IMR-90 (cell line): ENCODE data around the gene LLGL2. TPM values are rescaled to one million over a fixed set of nuclear protein-coding genes. Genes with fewer than 3 reads are reported as not detected.
A peak's percentile ranks its signal among the peaks of the same experiment; 100 is the strongest.

Experiments
- ATAC-seq: fragments of 200-7000 bp; cut with Tn5 transposase; 2 replicates; pipeline ENCODE4 v1.9.1; 2020; ENCODE audit warnings: low read depth, mild to moderate bottlenecking, moderate library complexity
- BruUV-seq: library from RNA; stranded (reverse); fragments of 400-500 nt; replicated peaks from 2 replicates; lab custom pipeline; 2021; lab: Mats Ljungman, UMichigan
- CTCF ChIA-PET: fragments of 300-600 bp; formaldehyde crosslinking; extraction: SDS; loops from one replicate; lab custom pipeline; 2021; ENCODE audit warnings: antibody characterized with exemption; lab: Yijun Ruan, JAX
- POLR2A ChIA-PET: fragments of 300-600 bp; sonication (Branson Sonifier 250); formaldehyde crosslinking; loops from one replicate; lab custom pipeline; 2022; ENCODE audit warnings: antibody characterized with exemption; ENCODE audit not compliant: unreplicated experiment; lab: Charles Lee
- DNase-seq: peaks from one replicate; pipeline ENCODE4 v3.0.0; 2013
- H2AFZ ChIP-seq: replicated peaks from 2 replicates; pipeline ENCODE3; 2013; ENCODE audit warnings: low read length, mild to moderate bottlenecking; ENCODE audit not compliant: poor library complexity
- H2AK5ac ChIP-seq: 2 replicates; pipeline ENCODE4 v1.6.1; 2013; ENCODE audit warnings: low read depth, low read length, inconsistent platforms
- H2AK9ac ChIP-seq: replicated peaks from 2 replicates; pipeline ENCODE3; 2013; ENCODE audit warnings: mild to moderate bottlenecking, low read depth, low read length, moderate library complexity; ENCODE audit not compliant: poor library complexity
- H2BK120ac ChIP-seq: 2 replicates; pipeline ENCODE4 v1.6.1; 2013; ENCODE audit warnings: low read depth, low read length, inconsistent platforms
- H2BK15ac ChIP-seq: 3 replicates; pipeline ENCODE4 v1.6.1; 2013; ENCODE audit warnings: low read depth, low read length, inconsistent platforms
- H2BK20ac ChIP-seq: 2 replicates; pipeline ENCODE4 v1.6.1; 2013; ENCODE audit warnings: low read depth, mild to moderate bottlenecking, inconsistent platforms, low read length, moderate library complexity
- H2BK5ac ChIP-seq: 2 replicates; pipeline ENCODE4 v1.6.1; 2013; ENCODE audit warnings: mild to moderate bottlenecking, low read depth, low read length, inconsistent platforms; ENCODE audit not compliant: poor library complexity, severe bottlenecking
- H3K14ac ChIP-seq: replicated peaks from 2 replicates; pipeline ENCODE4 v1.6.1; 2013; ENCODE audit warnings: low read depth, low read length, inconsistent platforms
- H3K18ac ChIP-seq: 2 replicates; pipeline ENCODE4 v1.6.1; 2013; ENCODE audit warnings: low read depth, low read length, control low read depth
- H3K23ac ChIP-seq: 2 replicates; pipeline ENCODE4 v1.6.1; 2013; ENCODE audit warnings: low read depth, low read length, inconsistent platforms
- H3K27ac ChIP-seq: 2 replicates; pipeline ENCODE4 v1.5.1; 2013; ENCODE audit warnings: mild to moderate bottlenecking, control low read depth, low read length; ENCODE audit not compliant: insufficient read depth
- H3K27me3 ChIP-seq: 2 replicates; pipeline ENCODE4 v1.6.1; 2013; ENCODE audit warnings: low read length; ENCODE audit not compliant: control insufficient read depth, insufficient read depth
- H3K36me3 ChIP-seq: 2 replicates; pipeline ENCODE4 v1.6.1; 2013; ENCODE audit warnings: low read length, mixed read lengths; ENCODE audit not compliant: control insufficient read depth, insufficient read depth
- H3K4ac ChIP-seq: 2 replicates; pipeline ENCODE4 v1.6.1; 2013; ENCODE audit warnings: low read depth, low read length, inconsistent platforms
- H3K4me1 ChIP-seq: 2 replicates; pipeline ENCODE4 v1.6.1; 2013; ENCODE audit warnings: low read length, mixed read lengths; ENCODE audit not compliant: control insufficient read depth, insufficient read depth
- H3K4me2 ChIP-seq: 2 replicates; pipeline ENCODE4 v1.6.1; 2013; ENCODE audit warnings: low read depth, mild to moderate bottlenecking, control low read depth, low read length, moderate library complexity
- H3K4me3 ChIP-seq: 2 replicates; pipeline ENCODE4 v1.5.1; 2013; ENCODE audit warnings: low read depth, mild to moderate bottlenecking, control low read depth, low read length, moderate library complexity; ENCODE audit not compliant: insufficient read depth
- H3K56ac ChIP-seq: 2 replicates; pipeline ENCODE4 v1.6.1; 2013; ENCODE audit warnings: low read length, inconsistent platforms; ENCODE audit not compliant: insufficient read depth; ENCODE audit errors: extremely low read depth
- H3K79me1 ChIP-seq, 2 experiments: 2 replicates each; pipeline ENCODE4 v1.6.1; 2013; ENCODE audit warnings: low read length in 2 of 2, inconsistent platforms in 1 of 2, low read depth in 1 of 2
- H3K9ac ChIP-seq: 2 replicates; pipeline ENCODE4 v1.6.1; 2013; ENCODE audit warnings: low read depth, low read length, control low read depth
- H3K9me1 ChIP-seq: 2 replicates; pipeline ENCODE4 v1.6.1; 2013; ENCODE audit warnings: low read length, inconsistent platforms; ENCODE audit not compliant: insufficient read depth
- H3K9me3 ChIP-seq: 2 replicates; pipeline ENCODE4 v1.6.1; 2013; ENCODE audit warnings: low read length; ENCODE audit not compliant: control insufficient read depth, insufficient read depth
- H4K20me1 ChIP-seq: 2 replicates; pipeline ENCODE4 v1.6.1; 2013; ENCODE audit warnings: low read length, inconsistent platforms; ENCODE audit not compliant: insufficient read depth
- H4K5ac ChIP-seq: 2 replicates; pipeline ENCODE4 v1.6.1; 2013; ENCODE audit warnings: mild to moderate bottlenecking, low read depth, low read length, control low read depth
- H4K8ac ChIP-seq, 2 experiments: 2 replicates each; pipeline ENCODE4 v1.6.1; 2013; ENCODE audit warnings: low read depth in 2 of 2, low read length in 2 of 2, control low read depth in 1 of 2, inconsistent platforms in 1 of 2
- H4K91ac ChIP-seq: 2 replicates; pipeline ENCODE4 v1.6.1; 2013; ENCODE audit warnings: low read depth, low read length, inconsistent platforms; ENCODE audit not compliant: insufficient read depth
- BHLHE40 ChIP-seq: fragments of 150-350 bp; IDR thresholded peaks from 2 replicates; pipeline ENCODE4 v1.6.1; 2016; ENCODE audit warnings: mild to moderate bottlenecking, low read depth, low read length
- RCOR1 ChIP-seq: IDR thresholded peaks from 2 replicates; pipeline ENCODE4 v1.6.1; 2012; ENCODE audit warnings: mild to moderate bottlenecking, low read length, improper control_type of control experiment; ENCODE audit not compliant: insufficient replicate concordance
- WGBS, 2 experiments: methylation state at CpG; one replicate each; pipeline versions ENCODE4 v1.1.5 to v1.1.7; 2013; ENCODE audit warnings: missing lambda C conversion rate in 2 of 2; ENCODE audit not compliant: insufficient read length in 1 of 2; ENCODE audit errors: extremely low coverage in 2 of 2; 5-methylcytosine and 5-hydroxymethylcytosine counted together
- dilution Hi-C: fragments of 300-500 bp; cut with HindIII; formaldehyde crosslinking; loops from one replicate; pipeline ENCODE4 v1.14.3; 2018; ENCODE audit warnings: low sequenced_read_pairs; ENCODE audit not compliant: unreplicated experiment
- in situ Hi-C: fragments of 300-500 bp; cut with MboI; formaldehyde crosslinking; loops from 3 replicates; pipeline ENCODE4 v1.14.3; 2019; ENCODE audit warnings: low sequenced_read_pairs, inconsistent platforms, mixed read lengths
- intact Hi-C: fragments of 100-400 bp; cut with micrococcal nuclease; formaldehyde crosslinking; loops from 2 replicates; pipeline ENCODE4 v1.10.0; 2022
- polyA plus RNA-seq, 3 experiments: library from polyadenylated mRNA; depleted of rRNA; stranded (reverse); fragments of >200 nt; gene quantifications; 2 replicates each; pipeline ENCODE4 v1.2.3, GENCODE V29; 2012; ENCODE audit warnings: low replicate concordance in 1 of 3
- total RNA-seq: library from RNA; depleted of rRNA; stranded (reverse); fragments of >200 nt; gene quantifications from 2 replicates; pipeline ENCODE4 v1.2.3, GENCODE V29; 2012

LLGL2 gene
- total and polyA plus RNA-seq, 2 of the 4 experiments (the other 2 are of a cell fraction), result 0.54 to 0.72 TPM

DNA sequence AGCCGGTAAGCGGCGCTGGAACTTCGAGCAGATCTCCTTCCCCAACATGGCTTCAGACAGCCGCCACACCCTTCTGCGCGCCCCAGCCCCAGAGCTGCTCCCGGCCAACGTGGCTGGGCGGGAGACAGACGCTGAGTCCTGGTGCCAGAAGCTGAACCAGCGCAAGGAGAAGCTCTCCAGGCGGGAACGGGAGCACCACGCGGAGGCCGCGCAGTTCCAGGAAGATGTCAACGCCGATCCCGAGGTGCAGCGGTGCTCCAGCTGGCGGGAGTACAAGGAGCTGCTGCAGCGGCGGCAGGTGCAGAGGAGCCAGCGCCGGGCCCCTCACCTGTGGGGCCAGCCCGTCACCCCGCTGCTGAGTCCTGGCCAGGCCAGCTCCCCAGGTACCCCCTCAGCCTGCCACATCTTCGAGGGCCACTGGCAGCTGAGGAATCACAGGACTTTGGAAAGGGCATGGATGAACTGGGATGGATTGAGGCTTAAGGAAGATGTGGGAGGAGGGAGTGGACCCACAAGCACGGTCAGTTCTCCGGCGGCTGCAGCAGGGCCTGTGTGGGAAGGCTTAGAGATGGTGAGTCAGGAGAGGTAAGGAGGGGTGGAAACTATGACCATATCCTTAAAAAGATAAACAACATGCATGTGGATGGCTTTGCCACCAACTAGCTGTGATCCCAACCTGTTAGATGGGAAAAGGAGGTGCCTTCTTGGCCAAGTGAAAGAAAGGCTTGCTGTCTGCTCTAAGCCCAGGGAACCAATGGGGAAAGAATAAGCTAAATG lies 3.4 kb upstream of the LLGL2 start:
- Histone ChIP-seq H2AK9ac (no peak overlapping the region), H3K9me3 (no peaks in the 10 kb centered on the region), H3K4me2 (no peak overlapping the region), H3K23ac (no peak overlapping the region), H3K4me1 (0 out of 2 replicates have a peak, but pooled peaks cover 4% of the 10 kb centered on the region), H3K4me3 (no peak overlapping the region), H2BK20ac (no peak overlapping the region), H3K14ac (no peak overlapping the region), H3K18ac (no peak overlapping the region), H2AFZ (no peak overlapping the region), H4K8ac (no peak overlapping the region), H4K5ac (no peak overlapping the region), H3K4ac (no peak overlapping the region), H3K9ac (no peak overlapping the region), H2AK5ac (no peak overlapping the region), H3K27me3 (peaks cover 14% of the 10 kb centered on the region), H3K79me1 (peaks cover 8 to 10% of the 10 kb centered on the region in 2 experiments), H2BK5ac (no peak overlapping the region), H3K27ac (no peak overlapping the region), H3K36me3 (peaks cover 7% of the 10 kb centered on the region; the same call in 1 of the 2 replicates), H2BK120ac (no peak overlapping the region), H4K91ac (no peak overlapping the region), H3K56ac (no peak overlapping the region), H2BK15ac (no peak overlapping the region), H3K9me1 (peaks cover 4% of the 10 kb centered on the region; the same call in 1 of the 2 replicates), H4K20me1 (peaks cover 20% of the 10 kb centered on the region; the same call in 1 of the 2 replicates)
- 95% methylated on average over 28 of the region's 33 CpGs; no CpG with 5 or more reads in 1 of the 2 experiments for WGBS, 2 experiments
- ATAC-seq, result no peak
- ChIA-PET POLR2A (interaction anchor here (0.6 kb wide), 1 partner anchor 333 kb away, joined by 12 read pairs; the partner anchor contains the start of gene WBP2), CTCF (interaction anchor here (1.5 kb wide), 1 partner anchor 111 kb away, joined by 3 read pairs; the partner anchor contains the start of gene SMIM5)
- TF ChIP-seq BHLHE40 (no peak), RCOR1 (peak; percentile 48)
- intact Hi-C loops, result no loop called here
- no TSS peak for BruUV-seq
- peak; percentile 66 for DNase-seq
- in situ Hi-C loops, result no loop called here
- dilution Hi-C loops, result no loop called here
